Stimulated activated CD8-positive, alpha-beta memory T cell treated with anti-CD3 and anti-CD28 coated beads, Interleukin-2, amount 100 ng/mL, for 1 hour (primary cell): Measurements from ENCODE around the gene FANCC.
A peak's percentile ranks its signal among the peaks of the same experiment; 100 is the strongest.

ENCODE experiments used
- DNase-seq, 2 donors: peaks; one replicate each; pipeline ENCODE4 v3.0.0-alpha.2; 2020; ENCODE audit warnings: low read depth in 2 of 2

Gene FANCC

GRCh38 chr9:95317119-95317892 is at the start of gene FANCC:
TSS of gene FANCC (minus strand) at chr9:95317709. CDS start at chr9:95249291, 68,418 bp downstream.
- peak; percentile 61 to 80 for DNase-seq

DNA sequence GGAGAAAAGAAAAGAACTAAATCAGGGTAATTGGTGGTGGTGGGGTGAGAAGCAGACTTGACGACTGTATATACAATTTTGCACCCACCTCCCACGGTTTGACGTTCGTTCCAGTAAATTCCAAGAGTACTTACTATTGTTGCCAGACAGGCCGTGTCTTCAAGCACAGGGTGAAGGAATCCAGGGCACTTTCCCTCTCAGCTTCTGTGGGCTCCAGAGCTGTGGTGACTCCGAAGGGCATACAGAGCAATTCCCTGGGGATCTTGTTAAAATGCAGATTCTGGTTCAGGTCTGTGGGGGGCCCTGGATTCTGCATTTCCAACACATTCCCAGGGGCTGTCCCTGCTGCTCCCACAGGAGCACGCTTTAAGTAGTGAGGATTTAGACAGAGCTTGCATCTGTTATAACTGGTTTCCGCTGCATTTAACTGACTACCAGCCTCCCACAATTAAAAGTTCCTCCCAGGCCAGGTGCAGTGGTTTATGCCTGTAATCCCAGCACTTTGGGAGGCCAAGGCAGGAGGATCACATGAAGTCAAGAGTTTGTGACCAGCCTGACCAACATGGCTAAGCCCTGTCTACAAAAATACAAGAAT is 49.3 kb upstream of the FANCC start:
- no peak for DNase-seq

DNA sequence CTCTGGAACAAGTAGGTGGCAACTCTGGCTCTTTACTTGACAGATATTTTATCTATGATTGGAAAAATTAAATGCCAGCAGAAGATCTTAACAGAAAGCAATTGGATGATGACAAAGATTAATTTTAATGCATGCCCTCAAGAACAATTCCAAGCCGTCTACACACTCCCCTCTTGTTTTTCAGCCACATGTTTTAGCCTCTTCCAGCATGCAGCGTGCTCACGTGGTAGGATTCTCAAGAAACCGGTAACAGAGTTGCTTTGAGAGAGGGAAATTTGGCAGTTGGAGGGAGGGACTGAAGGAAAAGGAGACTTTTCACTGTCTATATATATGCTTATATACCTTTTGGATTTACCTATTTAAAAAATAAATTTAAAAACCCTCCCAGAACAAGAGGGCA is 48.3 kb upstream of the FANCC start:
- DNase-seq = no peak

- no peak for DNase-seq
Observed at GRCh38 chr9:95363051-95363841, 45.7 kb upstream of the FANCC start.

DNA sequence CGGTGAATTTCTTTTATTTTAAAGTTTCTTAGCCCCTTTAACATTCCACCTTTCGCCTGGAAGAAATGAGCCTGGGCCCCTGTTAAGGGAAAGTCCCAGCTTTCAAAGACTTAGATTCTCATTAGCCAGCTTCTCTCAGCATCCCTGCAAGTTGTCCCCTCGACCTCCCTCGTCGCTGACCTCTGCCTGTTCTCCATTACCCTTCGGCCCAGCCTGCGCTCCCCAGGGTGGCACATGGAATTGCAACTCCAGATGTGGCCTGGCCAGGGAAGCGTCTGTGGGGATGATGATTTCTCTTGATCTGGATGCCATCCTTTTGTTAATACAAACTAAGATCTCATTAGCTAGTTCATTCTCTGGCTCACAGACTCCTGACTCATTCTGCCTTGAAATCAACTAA is 43.4 kb upstream of the FANCC start:
- DNase-seq = no peak

DNA sequence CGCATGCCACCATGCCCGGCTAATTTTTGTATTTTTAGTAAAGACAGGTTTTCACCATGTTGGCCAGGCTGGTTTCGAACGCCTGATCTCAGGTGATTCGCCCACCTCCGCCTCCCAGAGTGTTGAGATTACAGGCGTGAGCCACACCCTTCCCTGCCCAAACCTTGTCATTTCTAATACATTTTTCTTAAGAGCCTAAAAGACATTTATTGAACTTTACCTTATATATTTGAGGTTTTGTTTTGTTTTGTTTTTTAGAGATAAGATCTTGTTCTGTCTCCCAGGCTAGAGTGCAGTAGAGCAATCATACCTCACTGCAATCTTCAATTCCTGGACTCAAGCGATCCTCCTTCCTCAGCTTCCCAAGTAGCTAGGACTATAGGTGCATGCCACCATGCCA is 39.8 kb upstream of the FANCC start:
- no peak for DNase-seq

- no peak for DNase-seq
Observed at GRCh38 chr9:95355500-95355899, 38.0 kb upstream of the FANCC start.

GRCh38 chr9:95351051-95351450 is 33.5 kb upstream of the FANCC start:
- no peak for DNase-seq

DNA sequence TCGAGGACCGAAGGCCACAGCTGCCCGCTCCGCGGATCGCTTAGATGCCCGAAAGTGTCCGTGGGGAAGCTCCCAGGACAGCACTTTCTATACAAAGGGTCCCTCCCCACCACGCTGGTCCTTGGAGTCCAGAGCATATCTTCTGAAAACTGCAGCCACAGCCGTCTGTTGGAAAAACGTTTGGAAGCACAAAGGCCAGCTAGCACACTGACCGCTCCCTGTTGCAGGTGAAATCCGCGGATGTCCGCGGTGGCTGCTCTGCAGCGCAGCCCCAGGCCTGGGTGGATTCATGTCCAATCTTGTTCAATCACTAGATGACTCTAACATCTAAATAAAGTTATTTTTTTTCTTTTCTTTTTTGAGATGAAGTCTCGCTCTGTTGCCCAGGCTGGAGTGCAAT is 32.8 kb upstream of the FANCC start:
- no peak for DNase-seq

GRCh38 chr9:95349091-95350038 is 31.9 kb upstream of the FANCC start:
- no peak for DNase-seq

DNA sequence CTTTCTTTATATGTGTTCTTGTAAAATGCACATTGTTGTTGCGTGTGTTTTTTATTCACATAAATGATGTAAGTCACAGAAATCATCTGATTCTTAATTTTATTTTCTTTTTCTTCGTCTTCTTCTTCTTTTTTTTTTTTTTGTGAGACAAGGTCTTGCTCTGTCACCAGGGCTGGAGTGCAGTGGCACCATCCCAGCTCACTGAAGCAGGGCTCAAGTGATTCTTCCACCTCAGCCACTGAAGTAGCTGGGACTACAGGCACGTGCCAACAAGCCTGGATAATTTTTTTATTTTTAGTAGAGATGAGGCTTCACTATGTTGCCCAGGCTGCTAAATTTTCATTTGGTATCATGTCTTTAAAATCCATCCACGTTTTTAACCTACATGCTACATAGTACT is 28.5 kb upstream of the FANCC start:
- DNase-seq = no peak

DNA sequence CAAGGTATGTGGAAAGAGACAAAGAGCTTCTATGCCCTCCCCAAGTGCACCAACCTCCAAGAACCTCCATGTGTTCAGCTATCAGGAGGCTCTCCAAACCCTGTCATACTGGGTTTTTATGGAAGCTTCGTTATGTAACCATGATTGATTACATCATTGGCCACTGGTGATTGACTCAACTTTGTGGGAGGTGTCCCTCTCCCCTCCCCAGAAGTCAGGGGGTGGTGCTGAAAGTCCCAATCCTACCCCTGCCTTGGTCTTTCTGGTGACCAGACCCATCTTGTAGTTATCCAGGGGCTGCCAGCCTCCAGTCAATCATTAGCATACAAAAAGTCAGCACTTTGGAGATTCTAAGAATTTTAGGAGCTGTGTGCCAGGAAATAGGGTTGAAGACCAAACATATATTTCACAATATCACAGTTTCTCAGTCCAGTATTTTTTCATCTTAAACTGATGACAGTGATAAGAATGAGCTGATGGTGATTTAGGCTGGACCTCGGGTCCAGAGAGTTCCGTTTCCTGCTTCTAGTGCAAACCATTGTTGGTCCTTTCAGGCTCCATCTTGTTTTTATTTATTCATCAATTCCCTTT is 27.3 kb upstream of the FANCC start:
- no peak for DNase-seq

- no peak for DNase-seq
Observed at GRCh38 chr9:95343725-95344287, 26.3 kb upstream of the FANCC start.

DNA sequence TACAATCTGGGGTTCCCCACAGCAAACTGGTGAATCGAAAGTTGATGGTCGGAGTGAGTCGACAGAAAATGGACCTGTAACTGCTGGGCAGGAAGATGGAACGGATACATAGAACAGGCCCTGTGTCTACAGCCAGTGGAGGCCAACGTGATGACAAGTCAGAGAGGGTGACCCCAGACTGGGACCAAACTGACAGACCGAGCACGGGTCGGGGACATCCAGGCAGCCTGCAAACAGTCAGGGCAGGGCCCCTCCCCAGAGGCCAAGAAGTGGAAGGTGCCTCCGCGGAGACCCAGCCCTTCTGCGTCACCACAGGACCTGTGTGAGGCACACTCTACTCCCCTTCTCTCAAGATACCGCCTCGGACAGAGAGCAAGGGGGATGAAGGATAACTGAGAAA is 25.1 kb upstream of the FANCC start:
- no peak for DNase-seq

DNA sequence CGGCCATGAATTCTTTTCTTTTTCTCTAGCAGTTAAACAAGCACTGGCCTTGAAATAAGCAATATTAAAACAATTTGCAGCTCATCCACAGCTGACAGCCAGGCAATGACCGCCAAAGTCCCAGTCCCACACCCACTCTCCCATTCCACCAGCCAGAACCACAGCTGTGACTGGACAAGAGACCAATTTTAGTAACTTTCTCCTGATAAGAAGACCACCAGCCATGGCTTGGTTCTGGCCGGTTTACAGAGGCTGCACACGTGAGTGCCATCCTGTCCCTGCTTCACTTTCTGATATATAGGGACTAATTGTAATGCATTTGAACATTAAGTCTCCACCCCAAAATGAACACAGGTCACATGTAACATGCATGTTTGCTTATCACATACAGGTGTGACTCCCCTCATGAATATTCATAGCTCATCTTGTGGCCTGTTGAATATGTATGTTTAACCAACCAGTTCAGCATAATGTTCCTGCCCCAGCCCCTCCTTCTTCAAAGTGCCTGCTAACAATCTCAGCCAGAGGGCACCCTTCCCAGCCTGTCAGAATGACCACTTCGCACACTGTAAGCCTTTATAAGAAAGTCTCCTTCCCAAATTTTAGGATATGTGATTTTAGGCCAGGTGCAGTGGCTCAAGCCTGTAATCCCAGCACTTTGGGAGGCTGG is 23.9 kb upstream of the FANCC start:
- DNase-seq = no peak

DNA sequence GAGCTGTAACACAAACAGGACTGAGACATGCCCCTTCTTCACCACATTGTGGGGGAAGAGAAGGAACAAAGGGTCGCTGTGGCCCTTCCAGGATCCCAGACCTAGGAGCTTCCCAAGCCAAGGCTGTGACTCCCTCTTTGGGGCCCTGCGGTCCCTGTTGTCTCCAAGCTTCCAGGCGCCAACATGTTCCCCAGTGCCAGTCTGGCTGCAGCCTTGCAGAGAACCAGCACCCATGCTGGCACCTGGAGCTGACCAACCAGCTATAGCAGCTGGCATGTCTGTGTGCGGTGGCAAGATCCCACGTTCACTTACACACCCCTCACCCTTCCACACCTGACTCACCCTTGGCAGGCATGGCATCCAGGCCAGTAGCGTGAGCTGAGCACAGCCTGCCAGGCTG is 20.7 kb upstream of the FANCC start:
- DNase-seq = no peak

- DNase-seq = peak in 1 of 2 donors; percentile 17
Observed at GRCh38 chr9:95336281-95336680, 18.8 kb upstream of the FANCC start.

- no peak for DNase-seq
Observed at GRCh38 chr9:95333426-95333825, 15.9 kb upstream of the FANCC start.

DNA sequence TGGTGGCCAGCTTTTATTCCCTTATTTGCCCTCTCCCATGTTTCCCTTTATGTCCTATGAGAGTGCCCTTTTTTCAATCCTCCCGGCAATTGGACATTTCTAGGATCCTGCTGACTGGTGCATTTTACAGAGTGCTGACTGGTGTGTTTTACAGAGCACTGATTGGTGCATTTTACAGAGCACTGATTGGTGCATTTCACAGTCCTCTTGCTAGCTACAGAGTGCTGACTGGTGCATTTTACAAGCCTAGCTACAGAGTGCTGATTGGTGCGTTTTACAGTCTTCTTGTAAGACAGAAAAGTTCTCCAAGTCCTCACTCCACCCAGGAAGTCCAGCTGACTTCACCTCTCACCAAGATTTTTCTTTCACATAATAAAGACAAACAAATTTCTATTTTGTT is 15.4 kb upstream of the FANCC start:
- DNase-seq = no peak

DNA sequence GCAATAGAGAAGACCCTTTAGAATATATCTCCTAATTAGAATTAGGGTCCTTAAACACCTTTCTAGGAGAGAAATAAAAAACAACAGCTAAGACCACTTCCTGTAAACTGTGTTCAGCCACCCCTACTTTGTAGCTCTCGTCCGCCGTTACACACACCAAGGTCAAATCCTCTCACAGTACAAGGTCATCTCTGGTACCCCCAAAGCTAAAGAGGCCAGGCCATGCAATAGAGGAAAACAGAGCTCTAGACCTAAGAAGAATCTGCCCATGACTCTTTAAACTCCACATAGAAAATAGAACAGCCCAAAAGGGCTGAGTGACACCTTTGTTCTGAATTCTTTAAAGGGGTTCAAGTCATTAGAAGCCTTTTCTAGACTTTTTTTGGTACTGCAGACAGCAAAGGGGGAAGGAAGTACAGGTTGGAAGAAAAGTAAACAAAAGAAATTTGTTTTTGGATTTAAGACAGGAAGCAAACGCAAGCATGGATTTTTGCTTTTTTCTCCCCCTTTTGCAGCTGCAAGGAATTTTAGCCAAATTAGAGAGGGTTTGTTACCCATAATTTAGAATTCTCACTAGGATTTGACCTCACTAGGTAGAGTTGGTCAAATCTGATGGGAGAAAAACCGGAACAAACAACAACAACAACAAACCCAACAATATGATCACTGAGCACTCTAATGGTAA is 13.4 kb upstream of the FANCC start:
- no peak for DNase-seq
